ENCODE measurements around the gene KIRREL3. TPM values are rescaled to one million over a fixed set of nuclear protein-coding genes. Genes with fewer than 3 reads are reported as not detected.

KIRREL3 gene
- total and polyA plus RNA-seq, 9 of the 15 experiments (the other 6 are each of a cell fraction or from before 2014, with no cell fraction given): 0.04 to 0.10 TPM; not detected in 7

DNA sequence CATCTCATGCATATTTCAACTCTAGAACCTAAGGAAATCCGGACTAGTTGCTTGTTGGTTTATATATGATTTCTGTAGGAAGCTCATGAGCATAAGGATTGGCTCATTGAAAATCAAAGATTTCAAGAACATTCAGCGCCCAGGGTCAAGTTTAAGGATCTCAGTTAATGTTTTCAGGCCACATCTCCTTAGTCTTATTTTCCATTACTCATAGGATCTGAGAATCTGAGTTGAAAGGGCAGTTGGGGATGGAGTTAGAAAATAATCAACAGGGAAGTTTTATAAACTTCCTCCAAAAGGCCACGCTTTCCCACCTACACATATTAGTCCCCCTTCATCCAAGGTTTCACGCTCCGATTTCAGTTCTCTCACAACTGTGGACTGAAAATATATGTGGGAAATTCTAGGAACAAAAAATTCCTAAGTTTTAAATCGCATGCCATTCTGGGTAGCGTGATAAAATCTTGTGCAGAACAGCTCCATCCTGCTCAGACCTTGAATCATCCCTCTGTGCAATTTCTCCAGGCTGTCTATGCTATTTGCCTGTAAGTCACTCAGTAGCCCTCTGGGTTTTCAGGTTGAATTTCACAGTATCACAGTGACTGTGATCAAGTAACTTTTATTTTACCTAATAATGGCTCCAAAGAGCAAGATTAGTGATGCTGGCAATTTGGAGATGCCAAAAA, 160.2 kb downstream of the KIRREL3 start:
- Histone ChIP-seq H3K9me1 (ENCODE audit: control insufficient read depth, insufficient read depth, low read length) (no peaks in the 10 kb centered on the region), H3K4me3 (no peak overlapping the region), H2AFZ (ENCODE audit: low read depth, low read length) (no peak overlapping the region), H3K27ac (ENCODE audit: extremely low read depth, low read depth, low read length) (no peak overlapping the region), H3K79me2 (ENCODE audit: control insufficient read depth, insufficient read depth, low read length) (no peaks in the 10 kb centered on the region), H3K27me3 (ENCODE audit: control insufficient read depth in 2 of 2, insufficient read depth in 2 of 2, low read length in 2 of 2) (no peaks in the 10 kb centered on the region; a peak in 1 of 5 replicates), H3K4me2 (ENCODE audit: insufficient read depth, low read length) (no peak overlapping the region), H3K9me3 (replicated peaks; ENCODE audit: control insufficient read depth, insufficient read depth, low read depth, low read length) (no peaks in the 10 kb centered on the region), H3K9ac (ENCODE audit: insufficient read depth in 1 of 2, low read depth in 2 of 2, low read length in 2 of 2) (no peak overlapping the region), H4K20me1 (replicated peaks; ENCODE audit: control insufficient read depth, insufficient read depth, low read length) (no peaks in the 10 kb centered on the region), H3K4me1 (replicated peaks in 1 of 2; ENCODE audit: control insufficient read depth in 2 of 2, insufficient read depth in 2 of 2, low read length in 2 of 2) (no peaks in the 10 kb centered on the region; a peak in 1 of 5 replicates), H3K36me3 (ENCODE audit: control insufficient read depth, insufficient read depth, low read length) (no peaks in the 10 kb centered on the region)
- no TSS peak for BruUV-seq (replicated peaks)
- intact Hi-C loops (cut with micrococcal nuclease) (no loop called here), in situ Hi-C loops (cut with MboI) (no loop called here)
- WGBS (ENCODE audit: insufficient coverage, low coverage, missing lambda C conversion rate): 1% methylated on average over 7 of the region's 7 CpGs
- DNase-seq (ENCODE audit: extremely low read depth in 1 of 4, low spot score in 3 of 4): no peak
- ATAC-seq: no peak
- CTCF ChIA-PET (ENCODE audit: low intra/inter-chr PET ratio): no interaction called here
- FAIRE-seq: no peak
- POLR2A ChIA-PET: no interaction called here
- TF ChIP-seq NCOA4 (IDR thresholded peaks at IDR 0.05; ENCODE audit: partially characterized antibody) (no peak), FOXP4 (CRISPR knock-in tag; IDR thresholded peaks at IDR 0.05; ENCODE audit: borderline replicate concordance) (no peak), NFIC (IDR thresholded peaks at IDR 0.05) (no peak), CBX3 (IDR thresholded peaks at IDR 0.05; ENCODE audit: borderline replicate concordance in 1 of 2, low read length in 2 of 2) (no peak), ZNF324 (CRISPR knock-in tag; IDR thresholded peaks at IDR 0.05) (no peak), EP400 (IDR thresholded peaks at IDR 0.05) (no peak), MAFF (IDR thresholded peaks at IDR 0.05; ENCODE audit: low read length) (no peak), PTRF (tag; IDR thresholded peaks at IDR 0.05) (no peak), ZNF24 (IDR thresholded peaks at IDR 0.05) (no peak), BRCA1 (IDR thresholded peaks at IDR 0.05) (no peak), BRCA1 (CRISPR knock-in tag; IDR thresholded peaks at IDR 0.05) (no peak), MTF1 (CRISPR knock-in tag; IDR thresholded peaks at IDR 0.05; ENCODE audit: borderline replicate concordance) (no peak), ZNF431 (CRISPR knock-in tag; IDR thresholded peaks at IDR 0.05) (no peak), HNRNPH1 (optimal IDR thresholded peaks at IDR 0.05; ENCODE audit: low read depth, low read length) (no peak)

Measured in K562 (cell line).